SK-N-SH (cell line): ENCODE results near the gene C4A.
"Not testable (repeated sequence)": the region's sequence is repeated elsewhere in the genome, so short reads cannot be mapped to it uniquely, and the experiment has no call there.

Experiments used
- CTCF ChIP-seq: fragments of 200-600 bp; sonication (generic); IDR thresholded peaks from 2 replicates; pipeline ENCODE4 v1.6.1; 2017; ENCODE audit warnings: antibody characterized with exemption, mild to moderate bottlenecking, moderate library complexity
- GABPA ChIP-seq: IDR thresholded peaks from 2 replicates; pipeline ENCODE4 v1.4.0; 2012; ENCODE audit warnings: low read depth, mild to moderate bottlenecking
- MAX ChIP-seq: IDR thresholded peaks from 2 replicates; pipeline ENCODE4 v1.4.0; 2012; ENCODE audit warnings: low read depth
- PBX3 ChIP-seq: IDR thresholded peaks from 2 replicates; pipeline ENCODE4; 2012
- USF1 ChIP-seq: IDR thresholded peaks from 2 replicates; pipeline ENCODE4 v1.4.0; 2012; ENCODE audit warnings: low read depth, borderline replicate concordance

GRCh38 chr6:32022100-32022499 lies 40.2 kb downstream of the C4A start:
- not testable (repeated sequence) for TF ChIP-seq CTCF, PBX3, USF1, MAX, GABPA
